OCI-LY3 (cell line): ENCODE results near the gene PACS2.

Experiments
- CTCF ChIP-seq: fragments of 200-600, 300-600 bp; sonication (generic); IDR thresholded peaks from 2 replicates; pipeline ENCODE4 v1.5.1; 2014; ENCODE audit warnings: antibody characterized with exemption, low read length, low read depth
- EZH2phosphoT487 ChIP-seq: fragments of 200-600 bp; shearing (Covaris generic); IDR thresholded peaks from 2 replicates; pipeline ENCODE4 v1.6.1; 2018; ENCODE audit warnings: antibody characterized with exemption, mixed run types, low read depth

DNA sequence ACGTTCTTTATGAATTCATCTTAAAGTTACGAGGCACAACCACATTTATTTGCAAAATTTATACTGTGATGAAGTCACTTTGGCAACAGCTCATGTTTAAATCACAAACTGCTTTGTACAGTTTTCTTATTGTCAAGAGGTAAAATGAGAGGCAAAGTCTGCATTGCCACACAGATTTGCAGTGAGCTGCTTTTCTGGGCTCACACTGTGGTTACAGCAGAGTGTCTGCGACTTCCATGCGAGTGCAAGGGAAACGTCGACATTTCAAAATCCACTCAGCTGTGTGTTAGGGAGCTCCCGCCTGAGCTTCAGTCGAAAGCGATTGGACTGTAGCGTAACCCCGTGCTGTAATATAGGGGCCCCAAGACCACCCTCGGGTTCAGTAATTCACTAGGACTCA, 118.1 kb downstream of the PACS2 start:
- no peak for TF ChIP-seq CTCF
- TF ChIP-seq EZH2phosphoT487, result no peak
